Mucosa of rectum (tissue), 2 donors: ENCODE results near the gene SART3.
A peak's percentile ranks its signal among the peaks of the same experiment; 100 is the strongest.

Experiments used
- H3K27ac ChIP-seq, 2 donors: one replicate each; pipeline ENCODE4 v1.7.0; 2013; ENCODE audit warnings: inconsistent platforms in 2 of 2, low read depth in 2 of 2, low read length in 2 of 2
- H3K27me3 ChIP-seq, 2 donors: one replicate each; pipeline ENCODE4 v1.7.0; 2013; ENCODE audit warnings: low read length in 2 of 2; ENCODE audit not compliant: control insufficient read depth in 2 of 2, insufficient read depth in 2 of 2
- H3K36me3 ChIP-seq, 2 donors: one replicate each; pipeline ENCODE4 v1.7.0; 2013; ENCODE audit warnings: low read length in 2 of 2; ENCODE audit not compliant: control insufficient read depth in 2 of 2, insufficient read depth in 2 of 2
- H3K4me1 ChIP-seq, 2 donors: one replicate each; pipeline ENCODE4 v1.7.0; 2013; ENCODE audit warnings: low read length in 2 of 2, mild to moderate bottlenecking in 1 of 2; ENCODE audit not compliant: control insufficient read depth in 2 of 2, insufficient read depth in 2 of 2
- H3K4me3 ChIP-seq, 2 donors: one replicate each; pipeline ENCODE4 v1.7.0; 2013; ENCODE audit warnings: low read length in 2 of 2
- H3K9ac ChIP-seq, 2 donors: one replicate each; pipeline ENCODE4 v1.7.0; 2013; ENCODE audit warnings: low read length in 2 of 2, low read depth in 1 of 2, mild to moderate bottlenecking in 1 of 2
- H3K9me3 ChIP-seq, 2 donors: one replicate each; pipeline ENCODE4 v1.7.0; 2013; ENCODE audit warnings: low read length in 2 of 2; ENCODE audit not compliant: control insufficient read depth in 2 of 2
- donor health status: healthy.
- donor health status: Normal muscosa, but diverticular disease.

The SART3 gene

GRCh38 chr12:108560752-108561719 lies at the start of gene SART3:
SART3 (minus strand) TSS chr12:108561173; CDS start chr12:108561154, 19 bp downstream.
- Histone ChIP-seq H3K27me3 (no peaks in the 10 kb centered on the region), H3K4me1 (peaks cover 25 to 33% of the 10 kb centered on the region in 2 donors), H3K4me3 (peak within 1 kb of the TSS; percentile 98 to 99)

GRCh38 chr12:108610336-108610815 lies 49.4 kb upstream of the SART3 start:
- H3K27me3 ChIP-seq, result no peaks in the 10 kb centered on the region
- H3K9ac ChIP-seq, result no peak overlapping the region
- H3K4me3 ChIP-seq, result no peak overlapping the region
- H3K36me3 ChIP-seq, result no peaks in the 10 kb centered on the region
- H3K27ac ChIP-seq, result peak overlapping the region; percentile 10 to 23
- no peaks in the 10 kb centered on the region for H3K9me3 ChIP-seq
- H3K4me1 ChIP-seq, result peaks cover 0 to 2% of the 10 kb centered on the region in 2 donors

More at GRCh38 chr12:108560752-108561719, at the start of gene SART3:
- Histone ChIP-seq H3K9me3 (no peaks in the 10 kb centered on the region), H3K9ac (peak within 1 kb of the TSS; percentile 91 to 97), H3K27ac (peak within 1 kb of the TSS; percentile 83 to 85), H3K36me3 (peaks cover 16 to 23% of the 10 kb centered on the region in 2 donors)

- peaks cover 0 to 2% of the 10 kb centered on the region in 2 donors for H3K4me1 ChIP-seq
- no peak overlapping the region for H3K9ac ChIP-seq
- peak overlapping the region; percentile 10 to 23 for H3K27ac ChIP-seq
- H3K36me3 ChIP-seq, result no peaks in the 10 kb centered on the region
- no peaks in the 10 kb centered on the region for H3K27me3 ChIP-seq
- H3K9me3 ChIP-seq, result no peaks in the 10 kb centered on the region
- H3K4me3 ChIP-seq, result no peak overlapping the region
These were observed 48.8 kb upstream of the SART3 start for GRCh38 chr12:108609537-108610335.

- Histone ChIP-seq H3K4me3 (no peak overlapping the region), H3K27me3 (no peaks in the 10 kb centered on the region), H3K27ac (no peak overlapping the region), H3K9ac (no peak overlapping the region), H3K36me3 (no peaks in the 10 kb centered on the region), H3K9me3 (no peaks in the 10 kb centered on the region), H3K4me1 (peaks cover 0 to 2% of the 10 kb centered on the region in 2 donors)
These were observed 47.6 kb upstream of the SART3 start for GRCh38 chr12:108608616-108609015.

- Histone ChIP-seq H3K36me3 (no peaks in the 10 kb centered on the region), H3K9ac (no peak overlapping the region), H3K27me3 (no peaks in the 10 kb centered on the region), H3K9me3 (no peaks in the 10 kb centered on the region), H3K4me3 (no peak overlapping the region), H3K4me1 (peaks cover 0 to 2% of the 10 kb centered on the region in 2 donors), H3K27ac (no peak overlapping the region)
These were observed 47.1 kb upstream of the SART3 start for GRCh38 chr12:108607981-108608600.

GRCh38 chr12:108606492-108606891 lies 45.5 kb upstream of the SART3 start:
- H3K9ac ChIP-seq, result no peak overlapping the region
- no peaks in the 10 kb centered on the region for H3K27me3 ChIP-seq
- H3K4me1 ChIP-seq, result no peaks in the 10 kb centered on the region
- no peak overlapping the region for H3K27ac ChIP-seq
- H3K4me3 ChIP-seq, result no peak overlapping the region
- no peaks in the 10 kb centered on the region for H3K9me3 ChIP-seq
- H3K36me3 ChIP-seq, result no peaks in the 10 kb centered on the region

- Histone ChIP-seq H3K27me3 (no peaks in the 10 kb centered on the region), H3K36me3 (no peaks in the 10 kb centered on the region), H3K27ac (no peak overlapping the region), H3K4me1 (no peaks in the 10 kb centered on the region), H3K9ac (no peak overlapping the region), H3K9me3 (no peaks in the 10 kb centered on the region), H3K4me3 (no peak overlapping the region)
These were observed 44.9 kb upstream of the SART3 start for GRCh38 chr12:108605690-108606406.

- no peak overlapping the region for H3K9ac ChIP-seq
- no peaks in the 10 kb centered on the region for H3K36me3 ChIP-seq
- H3K27me3 ChIP-seq, result no peaks in the 10 kb centered on the region
- H3K9me3 ChIP-seq, result no peaks in the 10 kb centered on the region
- H3K4me3 ChIP-seq, result no peak overlapping the region
- H3K27ac ChIP-seq, result no peak overlapping the region
- no peaks in the 10 kb centered on the region for H3K4me1 ChIP-seq
These were observed 44.2 kb upstream of the SART3 start for GRCh38 chr12:108605000-108605689.
